GM10248 (cell line): ENCODE results near the gene NKX2-1.

Source experiments
- CTCF ChIA-PET: fragments of 300-600 bp; sonication (Branson Sonifier 250); formaldehyde crosslinking; extraction: SDS; loops from one replicate; lab custom pipeline; 2021; ENCODE audit warnings: antibody characterized with exemption; lab: Yijun Ruan, JAX
- POLR2A ChIA-PET: fragments of 350-650 bp; sonication (Branson Sonifier 250); formaldehyde crosslinking; extraction: SDS; loops from one replicate; lab custom pipeline; 2020; ENCODE audit warnings: antibody characterized with exemption; lab: Yijun Ruan, JAX
- DNase-seq: peaks from one replicate; pipeline ENCODE4 v3.0.0; 2012; ENCODE audit errors: extremely low spot score
- TF ChIP-seq, protein P1 (sequence below): IDR thresholded peaks from 2 replicates; pipeline ENCODE4 v1.5.1; 2012; ENCODE audit warnings: mild to moderate bottlenecking, low read depth; ENCODE audit errors: extremely low read depth, missing control alignments, control extremely low read depth

The NKX2-1 gene

DNA sequence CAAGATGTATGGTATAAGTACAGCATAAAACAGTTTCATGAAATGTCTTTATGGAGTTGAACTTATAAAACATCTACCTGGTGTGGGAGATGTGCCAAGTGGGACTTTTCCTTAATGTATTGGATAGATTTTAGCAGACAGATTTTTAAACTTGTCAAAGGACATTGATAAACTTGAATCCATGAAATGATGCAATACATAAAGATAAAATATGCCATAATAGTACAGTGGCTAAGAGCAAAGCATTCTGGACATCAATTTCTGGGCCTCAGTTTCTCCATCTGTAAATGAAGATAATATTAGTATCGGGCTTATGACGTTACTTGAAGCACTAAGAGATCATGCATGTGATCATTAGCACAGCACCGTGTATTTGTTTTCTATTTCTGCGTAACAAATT is 45.4 kb downstream of the NKX2-1 start:
- TF ChIP-seq, protein P1, sequence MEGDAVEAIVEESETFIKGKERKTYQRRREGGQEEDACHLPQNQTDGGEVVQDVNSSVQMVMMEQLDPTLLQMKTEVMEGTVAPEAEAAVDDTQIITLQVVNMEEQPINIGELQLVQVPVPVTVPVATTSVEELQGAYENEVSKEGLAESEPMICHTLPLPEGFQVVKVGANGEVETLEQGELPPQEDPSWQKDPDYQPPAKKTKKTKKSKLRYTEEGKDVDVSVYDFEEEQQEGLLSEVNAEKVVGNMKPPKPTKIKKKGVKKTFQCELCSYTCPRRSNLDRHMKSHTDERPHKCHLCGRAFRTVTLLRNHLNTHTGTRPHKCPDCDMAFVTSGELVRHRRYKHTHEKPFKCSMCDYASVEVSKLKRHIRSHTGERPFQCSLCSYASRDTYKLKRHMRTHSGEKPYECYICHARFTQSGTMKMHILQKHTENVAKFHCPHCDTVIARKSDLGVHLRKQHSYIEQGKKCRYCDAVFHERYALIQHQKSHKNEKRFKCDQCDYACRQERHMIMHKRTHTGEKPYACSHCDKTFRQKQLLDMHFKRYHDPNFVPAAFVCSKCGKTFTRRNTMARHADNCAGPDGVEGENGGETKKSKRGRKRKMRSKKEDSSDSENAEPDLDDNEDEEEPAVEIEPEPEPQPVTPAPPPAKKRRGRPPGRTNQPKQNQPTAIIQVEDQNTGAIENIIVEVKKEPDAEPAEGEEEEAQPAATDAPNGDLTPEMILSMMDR: no peak
- CTCF ChIA-PET: no interaction called here
- DNase-seq: no peak
- POLR2A ChIA-PET: no interaction called here

DNA sequence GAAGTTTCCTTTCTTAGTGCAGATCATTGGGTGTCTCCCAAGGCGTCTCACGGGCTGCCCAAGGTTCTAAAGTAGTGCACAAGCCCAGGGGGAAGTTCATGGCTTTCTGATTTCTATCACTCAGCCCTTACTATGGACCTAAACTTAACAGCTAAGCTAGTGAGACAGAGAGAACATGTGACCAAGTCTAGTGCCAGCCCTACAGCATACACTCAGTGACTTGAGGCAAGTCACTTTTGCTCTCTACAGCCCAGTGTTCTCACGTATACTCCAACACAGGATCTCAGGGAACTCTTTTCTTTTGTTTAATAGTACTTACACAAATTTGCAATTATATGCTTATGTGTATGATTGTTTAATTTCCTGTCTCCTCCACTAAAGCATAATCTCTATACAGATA is 48.6 kb downstream of the NKX2-1 start:
- no peak for DNase-seq
- ChIA-PET CTCF (no interaction called here), POLR2A (no interaction called here)
- TF ChIP-seq, protein P1: no peak

DNA sequence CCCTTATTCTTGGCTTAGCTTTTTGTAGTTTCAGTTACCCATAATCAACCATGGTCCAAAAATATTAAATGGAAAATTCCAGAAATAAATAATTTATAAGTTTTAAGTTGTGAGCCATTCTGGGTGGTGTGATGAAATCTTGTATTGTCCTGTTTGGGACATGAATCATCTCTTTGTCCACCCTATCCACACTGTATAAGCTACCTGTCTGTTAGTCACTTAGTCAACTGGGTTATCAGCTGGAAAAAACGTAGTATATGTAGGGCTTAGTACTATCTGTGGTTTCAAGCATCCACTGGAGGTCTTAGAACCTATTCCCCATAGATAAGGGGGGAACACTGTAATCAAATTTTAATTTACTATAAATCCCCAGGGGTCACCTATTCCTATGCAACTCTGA is 52.7 kb downstream of the NKX2-1 start:
- TF ChIP-seq, protein P1: no peak
- CTCF ChIA-PET: interaction anchor here (1.0 to 1.3 kb wide), 2 partner anchors 14 to 24 kb away, joined by 3 read pairs; no protein-coding TSS in a partner anchor
- POLR2A ChIA-PET: no interaction called here
- no peak for DNase-seq
